PC-9 (cell line): ENCODE data around the gene TTC36. TPM values are rescaled to one million over a fixed set of nuclear protein-coding genes. Genes with fewer than 3 reads are reported as not detected.

Source experiments
- BruUV-seq: library from RNA; stranded (reverse); fragments of 400-500 nt; replicated peaks from 2 replicates; lab custom pipeline; 2021; lab: Mats Ljungman, UMichigan
- CTCF ChIA-PET: fragments of 300-600 bp; sonication (Branson Sonifier 250); formaldehyde crosslinking; loops from one replicate; lab custom pipeline; 2022; ENCODE audit warnings: antibody characterized with exemption; lab: Charles Lee
- POLR2A ChIA-PET: fragments of 300-600 bp; sonication (Branson Sonifier 250); formaldehyde crosslinking; loops from one replicate; lab custom pipeline; 2022; ENCODE audit warnings: antibody characterized with exemption; ENCODE audit not compliant: unreplicated experiment; lab: Charles Lee
- DNase-seq, 2 experiments: peaks; one replicate each; pipeline versions ENCODE4 v3.0.0 to v3.0.0-alpha.2; 2015 to 2022; ENCODE audit warnings: mixed read lengths in 1 of 2
- H2AFZ ChIP-seq: fragments of 200-600 bp; sonication (generic); 2 replicates; pipeline ENCODE4 v1.8.1; 2017; ENCODE audit warnings: antibody characterized with exemption
- H3F3A ChIP-seq: fragments of 200-600 bp; sonication (generic); 2 replicates; pipeline ENCODE4 v1.8.1; 2017; ENCODE audit warnings: antibody characterized with exemption, mild to moderate bottlenecking, low read depth; ENCODE audit not compliant: insufficient read depth
- H3K27ac ChIP-seq: fragments of 200-600 bp; sonication (generic); 2 replicates; pipeline ENCODE4 v1.6.1; 2016; ENCODE audit warnings: mixed run types
- H3K27me3 ChIP-seq: fragments of 200-600 bp; sonication (generic); 2 replicates; pipeline ENCODE4 v1.6.1; 2016; ENCODE audit warnings: low read depth, mixed run types; ENCODE audit not compliant: insufficient read depth
- H3K36me3 ChIP-seq: fragments of 200-600 bp; sonication (generic); 2 replicates; pipeline ENCODE4 v1.6.1; 2016; ENCODE audit warnings: low read depth, mixed run types
- H3K4me1 ChIP-seq: fragments of 200-600 bp; sonication (generic); replicated peaks from 2 replicates; pipeline ENCODE4 v1.6.1; 2016; ENCODE audit warnings: mixed run types; ENCODE audit not compliant: insufficient read depth
- H3K4me2 ChIP-seq: fragments of 200-600 bp; sonication (generic); 2 replicates; pipeline ENCODE4 v1.6.1; 2017; ENCODE audit warnings: mixed run types
- H3K4me3 ChIP-seq: fragments of 200-600 bp; sonication (generic); 2 replicates; pipeline ENCODE4 v1.6.1; 2016; ENCODE audit warnings: mixed run types
- H3K79me2 ChIP-seq: fragments of 200-600 bp; sonication (generic); 2 replicates; pipeline ENCODE4 v1.6.1; 2017; ENCODE audit warnings: low read depth, mixed run types
- H3K9me2 ChIP-seq: fragments of 200-600 bp; sonication (generic); 2 replicates; pipeline ENCODE4 v1.8.1; 2017; ENCODE audit warnings: mild to moderate bottlenecking; ENCODE audit not compliant: insufficient read depth
- H3K9me3 ChIP-seq: fragments of 200-600 bp; sonication (generic); 2 replicates; pipeline ENCODE4 v1.8.1; 2016; ENCODE audit warnings: low read depth; ENCODE audit not compliant: insufficient read depth
- H4K20me1 ChIP-seq: fragments of 200-600 bp; sonication (generic); 2 replicates; pipeline ENCODE4 v1.8.1; 2017; ENCODE audit not compliant: insufficient read depth
- EZH2 ChIP-seq: fragments of 200-600 bp; sonication (generic); IDR thresholded peaks from 2 replicates; pipeline ENCODE4 v1.8.0; 2017; ENCODE audit warnings: antibody characterized with exemption, low read depth
- intact Hi-C: fragments of 100-400 bp; cut with micrococcal nuclease; formaldehyde crosslinking; loops from one replicate; pipeline ENCODE4 v1.10.0; 2022; ENCODE audit not compliant: unreplicated experiment
- total RNA-seq: library from RNA; stranded (reverse); gene quantifications from 2 replicates; pipeline ENCODE4 v1.2.3, GENCODE V29; 2021
- TF ChIP-seq, protein P1 (sequence below): fragments of 200-600 bp; sonication (generic); conservative IDR thresholded peaks from 2 replicates; pipeline ENCODE4 v1.6.1; 2017; ENCODE audit warnings: mixed run types, antibody characterized with exemption, mild to moderate bottlenecking, moderate library complexity

The TTC36 gene
- total RNA-seq, 1 experiment from 2014 or later = 0.41 TPM

DNA sequence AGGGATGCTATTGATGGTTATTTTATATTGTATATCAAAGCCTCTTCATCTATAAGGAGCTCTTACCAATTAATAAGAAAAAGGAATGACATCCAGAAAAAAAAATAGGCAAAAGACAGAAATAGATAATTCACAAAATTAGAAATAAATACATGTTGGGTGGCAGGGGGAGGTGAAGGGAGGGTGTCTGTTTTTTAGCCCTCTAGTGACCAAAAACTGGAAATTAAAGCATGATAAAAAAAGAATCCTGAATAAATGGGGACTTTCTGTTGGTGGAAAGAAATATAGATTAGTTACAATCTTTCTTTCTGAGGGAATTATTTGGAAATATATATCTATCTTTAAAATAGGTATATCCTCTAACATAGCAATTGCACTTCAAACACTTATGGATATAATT lies 42.0 kb upstream of the TTC36 start:
- peaks cover 44% of the 10 kb centered on the region for H3K36me3 ChIP-seq
- H3K4me2 ChIP-seq = no peak overlapping the region
- H3K27me3 ChIP-seq = no peaks in the 10 kb centered on the region
- H3K4me3 ChIP-seq = no peak overlapping the region
- intact Hi-C loops = loop anchor here (5.0 kb wide), 1 partner anchor 83 kb away; the partner anchor contains the start of gene ATP5MG
- H3K27ac ChIP-seq = no peak overlapping the region
- no peak for DNase-seq
- no peaks in the 10 kb centered on the region for H3K9me2 ChIP-seq
- H4K20me1 ChIP-seq = peaks cover 7% of the 10 kb centered on the region; the same call in 1 of the 2 replicates
- no peaks in the 10 kb centered on the region for H3K4me1 ChIP-seq
- no peaks in the 10 kb centered on the region for H3K9me3 ChIP-seq
- ChIA-PET CTCF (no interaction called here), POLR2A (no interaction called here)
- no peaks in the 10 kb centered on the region for H3K79me2 ChIP-seq
- no TSS peak for BruUV-seq
- H3F3A ChIP-seq = peaks cover 44% of the 10 kb centered on the region
- H2AFZ ChIP-seq = no peak overlapping the region
- TF ChIP-seq, protein P1, sequence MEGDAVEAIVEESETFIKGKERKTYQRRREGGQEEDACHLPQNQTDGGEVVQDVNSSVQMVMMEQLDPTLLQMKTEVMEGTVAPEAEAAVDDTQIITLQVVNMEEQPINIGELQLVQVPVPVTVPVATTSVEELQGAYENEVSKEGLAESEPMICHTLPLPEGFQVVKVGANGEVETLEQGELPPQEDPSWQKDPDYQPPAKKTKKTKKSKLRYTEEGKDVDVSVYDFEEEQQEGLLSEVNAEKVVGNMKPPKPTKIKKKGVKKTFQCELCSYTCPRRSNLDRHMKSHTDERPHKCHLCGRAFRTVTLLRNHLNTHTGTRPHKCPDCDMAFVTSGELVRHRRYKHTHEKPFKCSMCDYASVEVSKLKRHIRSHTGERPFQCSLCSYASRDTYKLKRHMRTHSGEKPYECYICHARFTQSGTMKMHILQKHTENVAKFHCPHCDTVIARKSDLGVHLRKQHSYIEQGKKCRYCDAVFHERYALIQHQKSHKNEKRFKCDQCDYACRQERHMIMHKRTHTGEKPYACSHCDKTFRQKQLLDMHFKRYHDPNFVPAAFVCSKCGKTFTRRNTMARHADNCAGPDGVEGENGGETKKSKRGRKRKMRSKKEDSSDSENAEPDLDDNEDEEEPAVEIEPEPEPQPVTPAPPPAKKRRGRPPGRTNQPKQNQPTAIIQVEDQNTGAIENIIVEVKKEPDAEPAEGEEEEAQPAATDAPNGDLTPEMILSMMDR = peak; percentile 54
- no peak for TF ChIP-seq EZH2

DNA sequence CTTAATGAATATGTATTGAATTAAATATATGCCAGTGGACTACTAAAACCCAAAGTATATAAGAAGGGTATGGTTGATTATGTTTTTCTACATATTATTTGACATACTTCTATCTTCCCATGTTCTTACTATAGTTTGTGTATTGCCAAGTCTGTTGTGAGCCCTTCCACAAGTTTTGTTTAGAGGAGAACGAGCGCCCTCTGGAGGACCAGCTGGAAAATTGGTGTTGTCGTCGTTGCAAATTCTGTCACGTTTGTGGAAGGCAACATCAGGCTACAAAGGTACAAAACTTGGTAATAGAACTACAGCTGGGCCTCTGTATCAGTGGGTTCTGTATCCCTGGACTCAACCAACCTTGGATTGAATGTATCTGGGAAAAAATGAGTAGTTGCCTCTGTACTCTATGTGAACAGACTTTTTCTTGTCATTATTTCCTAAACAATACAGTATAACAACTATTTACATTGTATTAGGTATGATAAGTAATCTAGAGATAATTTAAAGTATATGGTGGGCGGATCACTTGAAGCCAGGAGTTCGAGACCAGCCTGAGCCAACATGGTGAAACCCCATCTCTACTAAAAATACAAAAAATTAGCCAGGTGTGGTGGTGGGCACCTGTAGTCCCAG lies 38.7 kb upstream of the TTC36 start:
- Histone ChIP-seq H3K27ac (no peak overlapping the region), H4K20me1 (peaks cover 7% of the 10 kb centered on the region; the same call in 1 of the 2 replicates), H3K27me3 (no peaks in the 10 kb centered on the region), H3K4me1 (no peaks in the 10 kb centered on the region), H3K9me2 (no peaks in the 10 kb centered on the region), H3K9me3 (no peaks in the 10 kb centered on the region), H2AFZ (no peak overlapping the region), H3K4me2 (no peak overlapping the region), H3K4me3 (no peak overlapping the region), H3K36me3 (peaks cover 40% of the 10 kb centered on the region), H3F3A (peaks cover 48% of the 10 kb centered on the region), H3K79me2 (no peaks in the 10 kb centered on the region)
- TF ChIP-seq EZH2 = no peak
- TF ChIP-seq, protein P1 = peak; percentile 97
- POLR2A ChIA-PET = interaction anchor here (0.6 kb wide), 1 partner anchor 201 kb away, joined by 5 read pairs; no protein-coding TSS in a partner anchor
- intact Hi-C loops = loop anchor here (1.0 to 5.0 kb wide), 4 partner anchors 86 to 343 kb away; partner anchors contain the start of gene ATP5MG
- CTCF ChIA-PET = no interaction called here
- no TSS peak for BruUV-seq
- peak; percentile 58 to 64 for DNase-seq

DNA sequence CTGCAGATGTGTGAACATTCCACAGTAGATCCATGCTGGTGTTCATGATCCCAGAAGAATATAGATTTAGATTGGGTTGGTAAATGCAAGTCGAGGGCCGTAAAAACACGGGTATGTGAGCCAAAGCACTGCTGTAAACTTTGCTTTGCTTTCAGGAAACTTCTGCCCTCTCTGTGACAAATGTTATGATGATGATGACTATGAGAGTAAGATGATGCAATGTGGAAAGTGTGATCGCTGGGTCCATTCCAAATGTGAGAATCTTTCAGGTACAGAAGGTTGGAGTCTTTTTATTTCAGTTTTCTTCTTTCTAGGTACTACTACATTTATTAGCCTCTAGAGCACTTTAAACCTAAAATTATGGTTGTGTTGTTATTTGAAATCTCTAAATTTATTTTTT lies 36.2 kb upstream of the TTC36 start:
- CTCF ChIA-PET = interaction anchor here (0.7 kb wide), 1 partner anchor 76 kb away, joined by 3 read pairs; no protein-coding TSS in a partner anchor
- H3K36me3 ChIP-seq = peaks cover 51% of the 10 kb centered on the region

More for the DNA sequence above, 36.2 kb upstream of the TTC36 start:
- Histone ChIP-seq H4K20me1 (no peaks in the 10 kb centered on the region; the same call in 1 of the 2 replicates), H3F3A (peaks cover 44% of the 10 kb centered on the region), H3K27me3 (no peaks in the 10 kb centered on the region), H3K4me1 (no peaks in the 10 kb centered on the region), H3K27ac (no peak overlapping the region), H2AFZ (no peak overlapping the region), H3K79me2 (no peaks in the 10 kb centered on the region), H3K9me2 (no peaks in the 10 kb centered on the region), H3K4me3 (no peak overlapping the region), H3K9me3 (no peaks in the 10 kb centered on the region), H3K4me2 (no peak overlapping the region)
- POLR2A ChIA-PET = no interaction called here
- no peak for DNase-seq
- intact Hi-C loops = no loop called here
- no TSS peak for BruUV-seq
- no peak for TF ChIP-seq EZH2
- TF ChIP-seq, protein P1 = no peak
